Measurements from ENCODE around the gene SLC45A2.

DNA sequence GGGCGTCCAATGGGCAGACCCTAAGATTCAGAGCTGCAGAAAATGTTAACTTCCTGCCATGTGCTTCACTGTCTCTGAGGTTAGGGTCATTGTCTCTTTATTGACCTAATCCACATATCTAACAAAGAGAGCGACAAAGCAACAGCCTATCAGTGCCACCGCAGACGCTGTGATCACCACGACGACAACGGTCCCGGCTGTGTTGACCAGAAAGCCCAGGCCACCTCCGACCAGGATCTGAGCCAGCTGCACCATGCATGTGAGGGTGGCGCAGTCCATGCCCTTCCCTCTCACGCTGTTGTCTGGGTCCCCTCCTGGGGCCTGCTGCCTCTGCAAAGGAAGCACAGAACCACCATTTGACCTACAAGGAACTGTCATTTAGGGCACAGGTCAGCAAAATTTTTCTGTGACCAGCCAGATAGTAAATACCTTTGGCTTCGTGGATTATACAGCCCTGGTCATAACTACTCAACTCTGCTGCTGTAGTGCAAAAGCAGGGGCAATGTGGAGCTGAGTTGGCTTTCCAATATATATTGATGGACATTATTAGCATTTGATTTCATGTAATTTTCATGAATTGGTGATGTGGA is 39.9 kb downstream of the SLC45A2 start:
- TF ChIP-seq CTCF (IDR thresholded peaks at IDR 0.05) (no peak), POLR2A (IDR thresholded peaks at IDR 0.05) (no peak), POLR2AphosphoS5 (IDR thresholded peaks at IDR 0.05) (no peak)
